GM18508 (cell line): ENCODE data around the gene MRPL50.

Experiments used
- ATAC-seq: cut with Tn5 transposase; IDR thresholded peaks from one replicate; pipeline ENCODE4 v1.9.1; 2021; ENCODE audit warnings: moderate number of reproducible peaks; ENCODE audit not compliant: insufficient read depth, unreplicated experiment

Gene MRPL50

GRCh38 chr9:101381118-101381517 is 17.3 kb downstream of the MRPL50 start:
- ATAC-seq = no peak

- no peak for ATAC-seq
Measured at GRCh38 chr9:101380295-101380694, 18.1 kb downstream of the MRPL50 start.

- ATAC-seq = no peak
Measured at GRCh38 chr9:101376111-101376848, 22.1 kb downstream of the MRPL50 start.

DNA sequence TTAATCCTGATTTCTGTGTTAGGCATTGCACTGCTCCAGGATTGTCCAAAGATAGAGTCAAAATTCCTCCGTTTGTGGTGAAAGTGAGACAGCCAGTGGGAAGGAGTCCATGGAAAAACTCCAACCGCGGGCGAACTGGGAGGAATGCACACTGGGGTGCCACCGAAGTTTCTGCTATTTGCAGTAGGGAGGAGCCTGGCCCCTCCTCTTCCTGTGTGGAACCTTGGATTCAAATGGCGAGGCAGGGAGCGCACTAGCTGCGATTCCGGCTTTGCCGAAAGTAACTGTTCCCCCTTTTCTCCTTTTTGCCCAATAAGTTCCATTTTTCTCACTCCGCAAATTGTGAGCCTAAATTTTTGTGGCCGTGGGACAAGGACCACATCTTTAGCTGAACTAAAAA is 22.9 kb downstream of the MRPL50 start:
- no peak for ATAC-seq

- ATAC-seq = no peak
Measured at GRCh38 chr9:101372327-101373118, 25.9 kb downstream of the MRPL50 start.

- no peak for ATAC-seq
Measured at GRCh38 chr9:101371813-101372212, 26.6 kb downstream of the MRPL50 start.

DNA sequence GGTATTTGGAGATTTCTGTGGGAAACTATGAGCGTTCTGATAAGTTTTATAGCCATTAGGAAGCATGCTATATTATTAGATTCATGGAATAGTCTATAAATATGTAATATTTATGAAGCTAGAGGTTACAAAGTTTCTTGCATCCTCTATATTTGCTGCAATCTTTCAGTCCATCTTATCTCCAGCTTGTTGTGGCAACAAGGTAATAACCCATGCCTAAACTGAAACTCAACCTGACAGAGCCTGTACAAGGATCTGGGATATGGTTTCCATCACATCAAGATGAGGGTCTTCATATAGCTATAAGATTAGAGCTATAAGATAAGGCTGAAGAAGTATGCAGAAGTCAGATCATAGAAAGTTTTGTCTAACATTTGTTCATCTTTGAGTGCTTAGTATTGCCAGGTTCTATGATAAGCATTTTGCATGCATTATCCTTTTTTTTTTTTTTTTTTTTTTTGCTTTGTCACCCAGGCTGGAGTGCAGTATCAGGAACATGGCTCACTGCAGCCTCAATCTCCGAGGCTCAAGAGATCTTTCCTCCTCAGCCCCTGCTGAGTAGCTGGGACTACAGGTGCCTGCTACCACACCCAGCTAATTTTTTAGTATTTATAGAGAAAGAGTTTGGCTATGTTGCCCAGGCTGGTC is 28.4 kb downstream of the MRPL50 start:
- ATAC-seq = no peak

GRCh38 chr9:101369286-101369685 is 29.1 kb downstream of the MRPL50 start:
- no peak for ATAC-seq

- ATAC-seq = no peak
Measured at GRCh38 chr9:101367323-101367722, 31.1 kb downstream of the MRPL50 start.

- ATAC-seq = no peak
Measured at GRCh38 chr9:101366038-101366756, 32.2 kb downstream of the MRPL50 start.

GRCh38 chr9:101365181-101365580 is 33.2 kb downstream of the MRPL50 start:
- no peak for ATAC-seq

DNA sequence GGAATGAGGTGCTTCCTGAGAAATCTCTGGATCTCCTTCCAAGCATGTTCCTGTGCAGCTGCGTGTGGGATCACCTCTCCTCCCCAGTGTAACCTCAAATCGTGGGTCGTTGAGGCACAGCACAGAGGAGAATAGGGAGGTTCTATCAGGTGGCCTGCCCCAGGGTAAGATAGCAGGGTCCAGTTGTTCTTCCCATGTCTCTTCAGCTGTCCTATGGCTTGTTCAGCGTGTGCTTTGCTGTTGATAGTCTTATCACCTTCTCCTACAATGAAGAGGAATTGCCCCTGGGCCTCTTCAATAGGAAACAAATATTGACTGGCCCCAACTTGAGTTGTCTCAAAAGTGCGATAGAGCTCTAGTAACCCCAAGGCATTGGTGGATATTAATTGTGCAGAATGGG is 36.0 kb downstream of the MRPL50 start:
- no peak for ATAC-seq

DNA sequence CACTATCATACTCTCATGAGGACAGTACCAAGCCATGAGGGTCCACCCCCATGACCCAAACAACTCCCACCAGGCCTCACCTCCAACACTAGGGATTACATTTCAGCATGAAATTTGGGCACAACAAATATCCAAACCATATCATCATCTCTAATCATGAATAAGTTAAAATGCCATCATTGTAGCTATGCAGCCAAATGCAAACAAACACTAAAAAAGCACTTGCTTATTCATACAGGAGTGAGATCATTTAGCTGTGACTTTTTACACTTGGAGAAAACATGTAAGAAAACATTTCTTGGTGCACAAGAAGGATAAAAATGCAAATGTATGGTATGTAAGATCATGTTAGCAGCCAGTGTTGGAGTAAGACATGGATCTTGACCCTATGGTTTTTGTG is 37.8 kb downstream of the MRPL50 start:
- no peak for ATAC-seq

DNA sequence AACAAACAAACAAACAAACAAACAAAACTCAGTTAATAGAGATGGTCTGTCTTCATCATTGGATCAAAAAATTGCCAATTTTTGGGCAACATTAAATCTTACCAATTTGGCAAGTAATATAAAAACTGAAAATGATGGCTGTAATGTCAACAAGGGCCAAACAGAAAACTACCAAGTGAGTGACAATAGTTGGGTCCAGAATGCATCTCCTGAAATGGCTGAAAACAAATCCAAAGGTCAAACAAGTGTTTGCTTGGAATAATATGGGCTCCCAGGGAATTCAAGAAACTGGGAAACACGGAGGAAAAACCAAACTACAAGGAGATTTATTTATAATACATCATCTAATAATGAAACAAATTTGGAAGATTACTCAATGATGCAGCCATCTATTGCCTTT is 38.7 kb downstream of the MRPL50 start:
- no peak for ATAC-seq

- ATAC-seq = no peak
Measured at GRCh38 chr9:101356619-101357018, 41.8 kb downstream of the MRPL50 start.

- no peak for ATAC-seq
Measured at GRCh38 chr9:101354765-101355708, 43.4 kb downstream of the MRPL50 start.

DNA sequence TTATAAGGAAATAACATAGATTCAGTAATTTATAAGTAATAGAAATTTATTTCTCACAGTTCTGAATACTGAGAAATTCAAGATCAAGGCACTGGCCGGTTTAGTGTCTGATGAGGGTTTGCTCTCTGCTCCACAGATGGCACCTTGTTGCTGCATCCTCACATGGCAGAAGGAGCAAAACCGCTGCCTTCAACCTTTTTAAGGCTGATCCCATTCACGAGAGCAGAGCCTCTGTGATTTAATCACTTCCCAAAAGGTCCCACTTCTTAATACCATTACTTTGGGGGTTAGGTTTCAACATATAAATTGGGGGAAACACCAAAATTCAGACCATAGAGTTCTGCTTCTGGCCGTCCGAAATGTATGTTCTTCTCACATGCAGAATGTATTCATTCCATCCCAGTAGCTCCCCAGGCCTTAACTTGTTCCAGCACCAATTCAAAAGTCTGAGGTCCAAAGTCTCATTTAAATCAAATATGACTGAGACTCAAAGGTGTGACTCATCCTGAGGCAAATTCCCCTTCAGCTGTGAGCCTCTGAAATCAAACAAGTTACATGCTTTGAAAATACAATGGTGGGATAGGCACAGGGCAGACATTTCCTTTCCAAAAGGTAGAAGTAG is 44.2 kb downstream of the MRPL50 start:
- no peak for ATAC-seq

GRCh38 chr9:101353683-101354082 is 44.7 kb downstream of the MRPL50 start:
- no peak for ATAC-seq

DNA sequence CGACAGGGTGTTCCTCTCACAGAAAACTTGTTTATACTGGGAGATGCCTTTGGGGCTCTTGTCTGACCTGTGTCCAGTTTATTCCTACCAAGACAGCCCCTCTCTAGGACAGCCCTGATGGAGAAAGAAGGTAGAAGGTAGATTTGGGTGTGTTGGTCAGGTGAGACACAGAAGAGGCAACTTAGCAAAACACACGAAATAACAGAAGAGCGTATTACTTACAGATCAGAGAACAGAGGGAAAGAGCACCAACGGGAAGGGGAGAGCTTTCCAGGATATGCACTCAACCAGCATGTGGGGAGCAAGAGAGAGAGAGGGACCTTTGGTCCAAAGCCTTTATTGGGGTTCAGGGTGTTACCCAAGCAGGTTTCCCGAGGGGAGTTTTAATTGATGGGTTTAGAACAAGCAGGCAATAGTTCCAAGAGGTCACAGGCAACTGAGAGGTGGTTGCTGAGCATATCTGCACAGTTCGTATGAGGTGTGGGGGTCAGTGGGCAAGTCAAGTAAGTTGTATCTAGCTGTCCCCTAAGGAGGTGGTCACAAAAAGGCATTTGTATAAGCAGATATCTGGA is 45.4 kb downstream of the MRPL50 start:
- no peak for ATAC-seq
